ENCODE data around the gene TGFBRAP1.

Gene TGFBRAP1

DNA sequence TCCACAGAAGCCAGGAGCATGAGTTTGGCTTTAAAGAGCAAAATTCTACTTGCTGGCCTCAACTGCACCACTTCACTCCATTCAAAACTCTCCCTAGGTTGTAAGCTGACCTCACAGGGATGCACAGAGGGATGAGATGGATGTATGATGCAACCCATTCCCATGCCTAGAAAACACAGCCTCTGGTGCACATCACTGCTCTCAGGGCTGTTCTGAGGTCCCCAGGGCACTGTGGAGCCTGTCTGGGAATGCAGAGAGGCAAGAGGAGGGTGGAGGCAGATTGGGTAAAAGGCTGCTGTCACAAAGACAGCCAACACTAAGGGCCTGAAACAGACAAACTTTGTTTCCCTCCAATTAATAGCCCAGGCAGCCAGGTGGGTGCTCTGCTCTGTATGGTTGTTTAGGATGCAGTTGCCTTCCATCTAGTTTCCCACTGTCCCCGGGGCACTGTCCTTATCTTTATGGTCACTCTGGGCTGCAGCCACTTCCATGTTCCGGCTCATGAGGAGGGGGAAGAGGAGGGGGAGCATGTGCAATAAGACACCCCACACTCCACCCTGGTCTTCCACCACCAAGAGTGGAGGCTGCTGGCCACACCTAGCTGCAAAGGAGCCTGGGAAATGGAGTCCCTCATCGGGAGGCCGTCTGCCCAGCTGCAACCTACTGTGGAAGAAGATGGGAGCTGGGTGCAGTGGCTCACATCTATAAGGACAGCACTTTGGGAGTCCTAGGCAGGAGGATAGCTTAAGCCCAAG, 81.0 kb downstream of the TGFBRAP1 start:
- H3K9me3 ChIP-seq (replicated peaks; ENCODE audit: insufficient read depth, low read length), result no peaks in the 10 kb centered on the region
- no peak overlapping the region for H2AFZ ChIP-seq (ENCODE audit: low read length)
- no peak overlapping the region for H3K4me2 ChIP-seq (ENCODE audit: low read depth, low read length)
- H3K4me1 ChIP-seq (ENCODE audit: low read length), result no peaks in the 10 kb centered on the region
- TF ChIP-seq, protein P1, sequence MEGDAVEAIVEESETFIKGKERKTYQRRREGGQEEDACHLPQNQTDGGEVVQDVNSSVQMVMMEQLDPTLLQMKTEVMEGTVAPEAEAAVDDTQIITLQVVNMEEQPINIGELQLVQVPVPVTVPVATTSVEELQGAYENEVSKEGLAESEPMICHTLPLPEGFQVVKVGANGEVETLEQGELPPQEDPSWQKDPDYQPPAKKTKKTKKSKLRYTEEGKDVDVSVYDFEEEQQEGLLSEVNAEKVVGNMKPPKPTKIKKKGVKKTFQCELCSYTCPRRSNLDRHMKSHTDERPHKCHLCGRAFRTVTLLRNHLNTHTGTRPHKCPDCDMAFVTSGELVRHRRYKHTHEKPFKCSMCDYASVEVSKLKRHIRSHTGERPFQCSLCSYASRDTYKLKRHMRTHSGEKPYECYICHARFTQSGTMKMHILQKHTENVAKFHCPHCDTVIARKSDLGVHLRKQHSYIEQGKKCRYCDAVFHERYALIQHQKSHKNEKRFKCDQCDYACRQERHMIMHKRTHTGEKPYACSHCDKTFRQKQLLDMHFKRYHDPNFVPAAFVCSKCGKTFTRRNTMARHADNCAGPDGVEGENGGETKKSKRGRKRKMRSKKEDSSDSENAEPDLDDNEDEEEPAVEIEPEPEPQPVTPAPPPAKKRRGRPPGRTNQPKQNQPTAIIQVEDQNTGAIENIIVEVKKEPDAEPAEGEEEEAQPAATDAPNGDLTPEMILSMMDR (IDR thresholded peaks at IDR 0.05; ENCODE audit: low read length), result no peak
- TF ChIP-seq EZH2phosphoT487 (IDR thresholded peaks at IDR 0.05; ENCODE audit: low read length) (no peak), EZH2 (optimal IDR thresholded peaks at IDR 0.05; ENCODE audit: low read depth, low read length) (no peak)
- no peak overlapping the region for H3K27ac ChIP-seq (ENCODE audit: low read length)
- H3K27me3 ChIP-seq (replicated peaks; ENCODE audit: insufficient read depth, low read length), result no peaks in the 10 kb centered on the region
- no peak for DNase-seq
- H4K20me1 ChIP-seq (ENCODE audit: insufficient read depth, low read length), result no peaks in the 10 kb centered on the region
- H3K4me3 ChIP-seq (ENCODE audit: low read length), result no peak overlapping the region
- no peaks in the 10 kb centered on the region for H3K36me3 ChIP-seq (replicated peaks; ENCODE audit: insufficient read depth, low read length)
- H3F3A ChIP-seq (ENCODE audit: insufficient read depth, low read length), result no peaks in the 10 kb centered on the region
- no peaks in the 10 kb centered on the region for H3K9me2 ChIP-seq (replicated peaks; ENCODE audit: insufficient read depth, low read length)
- no peak overlapping the region for H3K9ac ChIP-seq (ENCODE audit: low read length)
- H3K79me2 ChIP-seq (ENCODE audit: low read length), result no peaks in the 10 kb centered on the region

DNA sequence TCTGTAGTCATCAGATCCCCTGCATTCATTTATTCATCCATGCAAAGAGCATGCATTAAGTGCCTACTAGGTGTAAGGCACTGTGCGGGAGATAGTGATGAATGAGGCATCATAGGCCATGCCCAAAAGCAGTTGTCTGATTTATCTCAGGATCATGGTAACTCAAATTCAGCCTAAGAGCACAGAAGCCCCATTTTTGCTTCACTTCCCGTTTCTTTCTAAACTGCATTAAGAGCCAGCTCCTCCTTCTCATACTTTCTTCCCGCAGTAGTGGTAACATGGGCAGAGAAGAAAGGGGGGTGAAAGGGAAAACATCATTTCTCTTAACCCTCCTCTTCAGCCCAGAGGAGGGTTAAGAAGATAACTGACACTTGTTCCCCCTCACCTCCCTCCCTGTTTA, 85.1 kb downstream of the TGFBRAP1 start:
- Histone ChIP-seq H3K4me1 (ENCODE audit: low read length) (no peaks in the 10 kb centered on the region), H3K27ac (ENCODE audit: low read length) (no peak overlapping the region), H2AFZ (ENCODE audit: low read length) (no peak overlapping the region), H3K4me3 (ENCODE audit: low read length) (no peak overlapping the region), H3K36me3 (replicated peaks; ENCODE audit: insufficient read depth, low read length) (no peaks in the 10 kb centered on the region), H3F3A (ENCODE audit: insufficient read depth, low read length) (no peaks in the 10 kb centered on the region), H4K20me1 (ENCODE audit: insufficient read depth, low read length) (no peaks in the 10 kb centered on the region), H3K27me3 (replicated peaks; ENCODE audit: insufficient read depth, low read length) (no peaks in the 10 kb centered on the region), H3K9me2 (replicated peaks; ENCODE audit: insufficient read depth, low read length) (no peaks in the 10 kb centered on the region), H3K9ac (ENCODE audit: low read length) (no peak overlapping the region), H3K79me2 (ENCODE audit: low read length) (no peaks in the 10 kb centered on the region), H3K4me2 (ENCODE audit: low read depth, low read length) (no peak overlapping the region), H3K9me3 (replicated peaks; ENCODE audit: insufficient read depth, low read length) (no peaks in the 10 kb centered on the region)
- TF ChIP-seq, protein P1 (IDR thresholded peaks at IDR 0.05; ENCODE audit: low read length), result no peak
- TF ChIP-seq EZH2 (optimal IDR thresholded peaks at IDR 0.05; ENCODE audit: low read depth, low read length) (no peak), EZH2phosphoT487 (IDR thresholded peaks at IDR 0.05; ENCODE audit: low read length) (no peak)
- DNase-seq, result no peak

DNA sequence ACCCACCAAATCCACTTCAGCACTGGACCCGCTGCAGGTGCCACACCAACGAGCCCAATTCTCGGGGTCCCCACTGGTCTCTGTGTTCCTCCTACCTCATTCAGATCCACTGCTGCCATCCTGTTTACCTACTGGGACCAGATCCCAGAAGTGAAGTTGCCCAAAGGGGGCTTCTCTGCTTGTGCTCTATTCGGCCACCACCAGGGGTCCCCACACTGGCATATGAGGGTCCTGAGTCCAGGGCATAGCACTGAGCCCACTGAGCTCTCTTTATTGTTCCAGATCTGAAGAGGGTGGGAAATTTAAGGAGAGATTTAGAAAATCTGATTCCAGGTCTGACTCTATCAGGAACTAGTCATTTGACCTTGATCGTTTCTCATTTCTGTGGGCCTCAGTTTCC, 85.6 kb downstream of the TGFBRAP1 start:
- H3K9ac ChIP-seq (ENCODE audit: low read length), result no peak overlapping the region
- H3K79me2 ChIP-seq (ENCODE audit: low read length), result no peaks in the 10 kb centered on the region
- no peak overlapping the region for H3K4me3 ChIP-seq (ENCODE audit: low read length)
- H2AFZ ChIP-seq (ENCODE audit: low read length), result no peak overlapping the region
- H3K9me3 ChIP-seq (replicated peaks; ENCODE audit: insufficient read depth, low read length), result no peaks in the 10 kb centered on the region
- H3K9me2 ChIP-seq (replicated peaks; ENCODE audit: insufficient read depth, low read length), result no peaks in the 10 kb centered on the region
- H3F3A ChIP-seq (ENCODE audit: insufficient read depth, low read length), result no peaks in the 10 kb centered on the region
- TF ChIP-seq, protein P1 (IDR thresholded peaks at IDR 0.05; ENCODE audit: low read length), result no peak
- TF ChIP-seq EZH2 (optimal IDR thresholded peaks at IDR 0.05; ENCODE audit: low read depth, low read length), result no peak
- no peak for TF ChIP-seq EZH2phosphoT487 (IDR thresholded peaks at IDR 0.05; ENCODE audit: low read length)
- no peak overlapping the region for H3K4me2 ChIP-seq (ENCODE audit: low read depth, low read length)
- H4K20me1 ChIP-seq (ENCODE audit: insufficient read depth, low read length), result no peaks in the 10 kb centered on the region
- H3K27me3 ChIP-seq (replicated peaks; ENCODE audit: insufficient read depth, low read length), result no peaks in the 10 kb centered on the region
- H3K4me1 ChIP-seq (ENCODE audit: low read length), result no peaks in the 10 kb centered on the region
- no peak for DNase-seq
- H3K27ac ChIP-seq (ENCODE audit: low read length), result no peak overlapping the region
- H3K36me3 ChIP-seq (replicated peaks; ENCODE audit: insufficient read depth, low read length), result no peaks in the 10 kb centered on the region
